Measurements from ENCODE around the gene PDZRN3. TPM values are rescaled to one million over a fixed set of nuclear protein-coding genes. Genes with fewer than 3 reads are reported as not detected.

The PDZRN3 gene
- total and polyA plus RNA-seq, 2 of the 13 experiments (the other 11 are each of a cell fraction or from before 2014, with no cell fraction given): not detected

DNA sequence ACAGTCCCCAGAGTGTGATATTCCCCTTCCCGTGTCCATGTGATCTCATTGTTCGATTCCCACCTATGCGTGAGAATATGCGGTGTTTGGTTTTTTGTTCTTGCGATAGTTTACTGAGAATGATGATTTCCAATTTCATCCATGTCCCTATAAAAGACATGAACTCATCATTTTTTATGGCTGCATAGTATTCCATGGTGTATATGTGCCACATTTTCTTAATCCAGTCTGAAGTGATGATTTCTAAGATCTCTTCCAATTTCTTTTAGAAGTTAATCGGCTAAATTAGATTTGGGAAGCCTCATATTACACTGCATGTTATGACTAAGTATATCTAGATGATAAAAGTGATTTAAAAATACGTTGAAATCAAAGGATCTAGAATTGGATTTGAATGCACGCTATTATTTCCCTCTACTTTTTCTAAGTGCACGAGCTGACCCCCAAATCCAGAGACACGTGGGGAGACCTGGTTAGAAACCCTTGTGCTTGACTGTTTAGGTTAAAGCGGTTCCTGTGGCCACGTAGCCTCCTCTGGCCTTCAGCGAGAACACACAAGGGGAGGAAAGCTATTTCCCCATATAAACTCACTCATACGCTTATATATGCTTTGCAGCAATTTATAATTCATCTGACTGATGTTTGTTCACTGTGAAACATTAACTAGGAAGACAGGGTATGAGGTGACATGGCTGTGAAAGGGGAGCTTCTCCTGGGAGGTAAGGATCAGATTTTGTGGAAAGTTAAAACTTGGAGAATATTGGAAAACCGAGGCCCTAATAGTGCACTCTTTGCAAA lies 243.8 kb downstream of the PDZRN3 start:
- ChIA-PET POLR2A (no interaction called here), CTCF (ENCODE audit: low intra/inter-chr PET ratio, low total read pairs) (no interaction called here)
- intact Hi-C loops (cut with micrococcal nuclease; ENCODE audit: unreplicated experiment) (no loop called here), in situ Hi-C loops (cut with HindIII; ENCODE audit: extremely low pct_ligation_motif_present, low pct_unique_long_range_greater_than_20kb) (no loop called here)
- Histone ChIP-seq H3K79me2 (ENCODE audit: insufficient read depth, low read length) (no peaks in the 10 kb centered on the region), H3K27me3 (ENCODE audit: control insufficient read depth in 1 of 2, insufficient read depth in 2 of 2, low read length in 2 of 2) (no peaks in the 10 kb centered on the region), H3K27ac (ENCODE audit: extremely low read length, insufficient read depth, low read length) (no peak overlapping the region), H3K4me2 (ENCODE audit: low read depth, low read length) (no peak overlapping the region), H3K4me3 (replicated peaks in 1 of 3; ENCODE audit: insufficient read depth in 1 of 3, low read depth in 2 of 3, low read length in 3 of 3) (no peak overlapping the region), H3K9me3 (ENCODE audit: low read length) (no peaks in the 10 kb centered on the region), H3K9ac (ENCODE audit: insufficient read depth, low read depth, low read length) (no peak overlapping the region), H3K4me1 (ENCODE audit: insufficient read depth, low read length) (no peaks in the 10 kb centered on the region), H3K36me3 (replicated peaks in 1 of 2; ENCODE audit: control insufficient read depth in 1 of 2, insufficient read depth in 2 of 2, low read length in 2 of 2) (no peaks in the 10 kb centered on the region), H2AFZ (ENCODE audit: low read length) (no peak overlapping the region), H4K20me1 (ENCODE audit: insufficient read depth, low read length) (no peaks in the 10 kb centered on the region)
- DNase-seq (ENCODE audit: low spot score): no peak
- TF ChIP-seq TCF7 (IDR thresholded peaks at IDR 0.05; ENCODE audit: low read depth) (no peak), MED8 (CRISPR knock-in tag; IDR thresholded peaks at IDR 0.05; ENCODE audit: insufficient replicate concordance) (no peak), MYNN (CRISPR knock-in tag; IDR thresholded peaks at IDR 0.05; ENCODE audit: low read depth) (no peak), ATF1 (CRISPR knock-in tag; IDR thresholded peaks at IDR 0.05) (no peak), ZNF234 (CRISPR knock-in tag; conservative IDR thresholded peaks at IDR 0.05) (no peak), ZNF251 (CRISPR knock-in tag; IDR thresholded peaks at IDR 0.05) (no peak), ARNT2 (CRISPR knock-in tag; IDR thresholded peaks at IDR 0.05; ENCODE audit: low read depth) (no peak), FOXO1 (CRISPR knock-in tag; IDR thresholded peaks at IDR 0.05) (no peak), SOX13 (IDR thresholded peaks at IDR 0.05) (no peak), SOX13 (CRISPR knock-in tag; conservative IDR thresholded peaks at IDR 0.05 in 1 of 2, IDR thresholded peaks at IDR 0.05 in 1 of 2) (no peak)
- TF ChIP-seq, protein P1, sequence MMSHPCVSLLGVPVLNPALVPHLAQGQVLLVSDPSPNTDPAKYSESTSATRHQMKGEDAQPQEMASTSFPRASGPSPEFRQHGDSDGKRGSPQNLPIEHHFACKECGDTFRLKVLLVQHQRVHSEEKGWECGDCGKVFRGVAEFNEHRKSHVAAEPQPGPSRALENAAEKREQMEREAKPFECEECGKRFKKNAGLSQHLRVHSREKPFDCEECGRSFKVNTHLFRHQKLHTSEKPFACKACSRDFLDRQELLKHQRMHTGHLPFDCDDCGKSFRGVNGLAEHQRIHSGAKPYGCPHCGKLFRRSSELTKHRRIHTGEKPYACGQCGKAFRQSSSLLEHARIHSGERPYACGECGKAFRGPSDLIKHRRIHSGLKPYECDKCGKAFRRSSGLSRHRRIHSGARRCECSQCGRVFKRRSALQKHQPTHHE (CRISPR knock-in tag; IDR thresholded peaks at IDR 0.05; ENCODE audit: borderline replicate concordance): no peak
- TF ChIP-seq, protein P2, sequence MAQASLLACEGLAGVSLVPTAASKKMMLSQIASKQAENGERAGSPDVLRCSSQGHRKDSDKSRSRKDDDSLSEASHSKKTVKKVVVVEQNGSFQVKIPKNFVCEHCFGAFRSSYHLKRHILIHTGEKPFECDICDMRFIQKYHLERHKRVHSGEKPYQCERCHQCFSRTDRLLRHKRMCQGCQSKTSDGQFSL (CRISPR knock-in tag; IDR thresholded peaks at IDR 0.05): no peak
- TF ChIP-seq, protein P3, sequence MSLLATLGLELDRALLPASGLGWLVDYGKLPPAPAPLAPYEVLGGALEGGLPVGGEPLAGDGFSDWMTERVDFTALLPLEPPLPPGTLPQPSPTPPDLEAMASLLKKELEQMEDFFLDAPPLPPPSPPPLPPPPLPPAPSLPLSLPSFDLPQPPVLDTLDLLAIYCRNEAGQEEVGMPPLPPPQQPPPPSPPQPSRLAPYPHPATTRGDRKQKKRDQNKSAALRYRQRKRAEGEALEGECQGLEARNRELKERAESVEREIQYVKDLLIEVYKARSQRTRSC (CRISPR knock-in tag; IDR thresholded peaks at IDR 0.05; ENCODE audit: low read depth): no peak
- TF ChIP-seq, protein P4, sequence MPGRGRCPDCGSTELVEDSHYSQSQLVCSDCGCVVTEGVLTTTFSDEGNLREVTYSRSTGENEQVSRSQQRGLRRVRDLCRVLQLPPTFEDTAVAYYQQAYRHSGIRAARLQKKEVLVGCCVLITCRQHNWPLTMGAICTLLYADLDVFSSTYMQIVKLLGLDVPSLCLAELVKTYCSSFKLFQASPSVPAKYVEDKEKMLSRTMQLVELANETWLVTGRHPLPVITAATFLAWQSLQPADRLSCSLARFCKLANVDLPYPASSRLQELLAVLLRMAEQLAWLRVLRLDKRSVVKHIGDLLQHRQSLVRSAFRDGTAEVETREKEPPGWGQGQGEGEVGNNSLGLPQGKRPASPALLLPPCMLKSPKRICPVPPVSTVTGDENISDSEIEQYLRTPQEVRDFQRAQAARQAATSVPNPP (CRISPR knock-in tag; IDR thresholded peaks at IDR 0.05): no peak
- TF ChIP-seq, protein P5, sequence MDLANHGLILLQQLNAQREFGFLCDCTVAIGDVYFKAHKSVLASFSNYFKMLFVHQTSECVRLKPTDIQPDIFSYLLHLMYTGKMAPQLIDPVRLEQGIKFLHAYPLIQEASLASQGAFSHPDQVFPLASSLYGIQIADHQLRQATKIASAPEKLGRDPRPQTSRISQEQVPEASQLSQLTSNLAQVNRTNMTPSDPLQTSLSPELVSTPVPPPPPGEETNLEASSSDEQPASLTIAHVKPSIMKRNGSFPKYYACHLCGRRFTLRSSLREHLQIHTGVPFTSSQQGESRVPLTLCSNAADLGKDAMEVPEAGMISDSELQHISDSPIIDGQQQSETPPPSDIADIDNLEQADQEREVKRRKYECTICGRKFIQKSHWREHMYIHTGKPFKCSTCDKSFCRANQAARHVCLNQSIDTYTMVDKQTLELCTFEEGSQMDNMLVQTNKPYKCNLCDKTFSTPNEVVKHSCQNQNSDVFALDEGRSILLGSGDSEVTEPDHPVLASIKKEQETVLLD (CRISPR knock-in tag; IDR thresholded peaks at IDR 0.05; ENCODE audit: low read depth): no peak
- no peak for FAIRE-seq
- BruUV-seq (replicated peaks): no TSS peak
- no peak for ATAC-seq
- 53% methylated on average over 15 of the region's 15 CpGs for WGBS (ENCODE audit: low lambda C conversion rate)

Data from HepG2 (cell line).